ENCODE measurements around the gene RTTN. TPM values are rescaled to one million over a fixed set of nuclear protein-coding genes. Genes with fewer than 3 reads are reported as not detected.

Gene RTTN
- total and polyA plus RNA-seq, 2 experiments from 2014 or later: 7.2 to 31.0 TPM

GRCh38 chr18:70082430-70082829, 123.1 kb downstream of the RTTN start (continued):
- TF ChIP-seq REST (IDR thresholded peaks at IDR 0.05; ENCODE audit: unreplicated experiment) (no peak), CREB1 (CRISPR knock-in tag; IDR thresholded peaks at IDR 0.05; ENCODE audit: low read depth) (no peak), STAT1 (IDR thresholded peaks at IDR 0.05; ENCODE audit: unreplicated experiment) (no peak)

GRCh38 chr18:70078106-70078505, 127.4 kb downstream of the RTTN start:
- H3K79me2 ChIP-seq (replicated peaks; ENCODE audit: insufficient read depth): no peaks in the 10 kb centered on the region
- H4K20me1 ChIP-seq (replicated peaks; ENCODE audit: insufficient read depth): no peaks in the 10 kb centered on the region
- no peaks in the 10 kb centered on the region for H3K36me3 ChIP-seq (ENCODE audit: insufficient read depth)
- no peaks in the 10 kb centered on the region for H3K27me3 ChIP-seq (ENCODE audit: insufficient read depth)
- Mint-ChIP-seq H3K4me3 (no peak overlapping the region), H3K36me3 (ENCODE audit: low read depth) (peaks cover 16% of the 10 kb centered on the region; the same call in 2 of the 3 replicates), H3K9me3 (no peaks in the 10 kb centered on the region), H3K27me3 (ENCODE audit: insufficient read depth, low read depth, poor library complexity) (no peaks in the 10 kb centered on the region), H3K4me1 (no peaks in the 10 kb centered on the region), H3K27ac (no peak overlapping the region)
- H3K4me1 ChIP-seq (ENCODE audit: insufficient read depth): no peaks in the 10 kb centered on the region
- no peak for ATAC-seq
- no peaks in the 10 kb centered on the region for H3F3A ChIP-seq (replicated peaks; ENCODE audit: low read depth)
- H3K4me2 ChIP-seq: no peak overlapping the region
- H2AFZ ChIP-seq: no peak overlapping the region
- H3K4me3 ChIP-seq: no peak overlapping the region
- no peaks in the 10 kb centered on the region for H3K9me2 ChIP-seq (ENCODE audit: insufficient read depth)
- H3K27ac ChIP-seq (ENCODE audit: low read depth): no peak overlapping the region
- DNase-seq (ENCODE audit: low spot score): no peak
- no peak for TF ChIP-seq EZH2 (IDR thresholded peaks at IDR 0.05; ENCODE audit: low read depth, unreplicated experiment)
- no peak for TF ChIP-seq STAT1 (IDR thresholded peaks at IDR 0.05; ENCODE audit: unreplicated experiment)
- no peak for TF ChIP-seq CTCF (conservative IDR thresholded peaks at IDR 0.05; ENCODE audit: low read depth in 2 of 2)
- TF ChIP-seq EZH2phosphoT487 (IDR thresholded peaks at IDR 0.05; ENCODE audit: unreplicated experiment): no peak
- no peak for TF ChIP-seq CREB1 (CRISPR knock-in tag; IDR thresholded peaks at IDR 0.05; ENCODE audit: low read depth)
- no peak for TF ChIP-seq POLR2AphosphoS5 (IDR thresholded peaks at IDR 0.05; ENCODE audit: low read depth)
- no peak for TF ChIP-seq REST (IDR thresholded peaks at IDR 0.05; ENCODE audit: unreplicated experiment)
- TF ChIP-seq NANOG (IDR thresholded peaks at IDR 0.05; ENCODE audit: borderline replicate concordance): no peak
- TF ChIP-seq ZNF462 (CRISPR knock-in tag; IDR thresholded peaks at IDR 0.05): no peak
- TF ChIP-seq ZNF114 (CRISPR knock-in tag; IDR thresholded peaks at IDR 0.05): no peak

All from GM23338 (cell line).